Naive thymus-derived CD8-positive, alpha-beta T cell (primary cell): ENCODE results near the gene CETN1. TPM values are rescaled to one million over a fixed set of nuclear protein-coding genes. Genes with fewer than 3 reads are reported as not detected.

Experiments
- polyA plus RNA-seq, 3 donors: library from polyadenylated mRNA; unstranded; fragments of 300-500 nt; fragmentation: Illumina TruSeq; gene quantifications; one replicate each; pipeline ENCODE4 v1.2.3, GENCODE V29; 2021
- total RNA-seq, 8 experiments: library from RNA in 2 of 8; stranded (reverse) in 2 of 8; gene quantifications; one replicate each; pipeline ENCODE4 v1.2.3 and lab custom pipeline; 2021 to 2026

The CETN1 gene
- total and polyA plus RNA-seq, 5 experiments from 2014 or later = not detected

Other genes starting within 250 kb of the CETN1 start
- gene COLEC12, start 79.7 kb upstream of the CETN1 start, total RNA-seq = under 1 TPM in 1 of 2 experiments, not detected in 1; 0.13 TPM
- not detected for gene COLEC12, start 79.7 kb upstream of the CETN1 start, polyA plus RNA-seq
- under 1 TPM in 1 of 2 experiments, not detected in 1; 0.49 TPM for gene CLUL1, start 16.6 kb downstream of the CETN1 start, total RNA-seq
- under 1 TPM in 2 of 3 donors, not detected in 1; 0.46 to 0.55 TPM for gene CLUL1, start 16.6 kb downstream of the CETN1 start, polyA plus RNA-seq
- gene TYMS, start 77.3 kb downstream of the CETN1 start, total RNA-seq = not detected
- gene TYMS, start 77.3 kb downstream of the CETN1 start, polyA plus RNA-seq = under 1 TPM in 2 of 3 donors, not detected in 1; 0.19 to 0.73 TPM
- 100 to 1,000 TPM; 111 to 123 TPM for gene ENOSF1, start 132.2 kb downstream of the CETN1 start, total RNA-seq
- 10 to 100 TPM in 2 of 3 donors, 1 to 10 TPM in 1; 8.2 to 13.8 (median 12.7) TPM for gene ENOSF1, start 132.2 kb downstream of the CETN1 start, polyA plus RNA-seq
- 10 to 100 TPM; 13.8 to 17.9 TPM for gene YES1, start 231.9 kb downstream of the CETN1 start, total RNA-seq
- gene YES1, start 231.9 kb downstream of the CETN1 start, polyA plus RNA-seq = 1 to 10 TPM in 2 of 3 donors, under 1 TPM in 1; 0.68 to 3.3 (median 2.9) TPM